Choroid plexus epithelial cell (primary cell): ENCODE measurements around the gene TH.

Experiments used
- DNase-seq: peaks from one replicate; pipeline ENCODE4 v3.0.0-alpha.2; 2010; ENCODE audit warnings: low read depth
- H3K4me3 ChIP-seq: 2 replicates; pipeline ENCODE4 v1.5.1; 2011; ENCODE audit warnings: low read depth, mild to moderate bottlenecking, control low read depth, low read length, moderate library complexity
- CTCF ChIP-seq: conservative IDR thresholded peaks from 2 replicates; pipeline ENCODE4 v1.5.1; 2011; ENCODE audit warnings: low read depth, mild to moderate bottlenecking, control low read depth, inconsistent platforms, low read length, moderate library complexity

Gene TH

GRCh38 chr11:2174361-2174760 is 2.7 kb upstream of the TH start:
- no peak overlapping the region for H3K4me3 ChIP-seq
- no peak for TF ChIP-seq CTCF
- DNase-seq: no peak

GRCh38 chr11:2173761-2174160 is 2.1 kb upstream of the TH start:
- TF ChIP-seq CTCF: no peak
- DNase-seq: no peak
- no peak overlapping the region for H3K4me3 ChIP-seq

- TF ChIP-seq CTCF: peak; percentile 67
- peak; percentile 11 for DNase-seq
- no peak overlapping the region for H3K4me3 ChIP-seq
These were observed 1.6 kb upstream of the TH start for GRCh38 chr11:2173150-2173693.

GRCh38 chr11:2172676-2173075 is 1.1 kb upstream of the TH start:
- no peak for DNase-seq
- H3K4me3 ChIP-seq: no peak overlapping the region
- no peak for TF ChIP-seq CTCF

- H3K4me3 ChIP-seq: no peak overlapping the region
- no peak for DNase-seq
- TF ChIP-seq CTCF: no peak
These were observed 1.7 kb downstream of the TH start for GRCh38 chr11:2169626-2170570.

- no peak overlapping the region for H3K4me3 ChIP-seq
- no peak for DNase-seq
- no peak for TF ChIP-seq CTCF
These were observed 2.6 kb downstream of the TH start for GRCh38 chr11:2169005-2169378.
